ENCODE measurements around the gene CTSF. TPM values are rescaled to one million over a fixed set of nuclear protein-coding genes. Genes with fewer than 3 reads are reported as not detected.

CTSF gene
- total and polyA plus RNA-seq, 2 of the 8 experiments (the other 6 are each of a cell fraction or from before 2014, with no cell fraction given), result 0.58 to 2.3 TPM

- TF ChIP-seq TAF7 (optimal IDR thresholded peaks at IDR 0.05; ENCODE audit: borderline replicate concordance, low read depth, low read length) (peak; percentile 77), SAP30 (IDR thresholded peaks at IDR 0.05; ENCODE audit: insufficient read depth, insufficient replicate concordance, low read length) (no peak), HDAC2 (IDR thresholded peaks at IDR 0.05; ENCODE audit: borderline replicate concordance in 1 of 2, low read depth in 2 of 2, low read length in 2 of 2) (peak in 1 of 2 experiments; percentile 83; a peak in 2 of 4 replicates), YY1 (IDR thresholded peaks at IDR 0.05; ENCODE audit: low read depth, low read length) (peak; percentile 62; the same call in 1 of the 2 replicates), CBX5 (IDR thresholded peaks at IDR 0.05; ENCODE audit: low read depth, low read length) (no peak), NRF1 (IDR thresholded peaks at IDR 0.05; ENCODE audit: low read depth, low read length) (peak; percentile 84), GTF2F1 (IDR thresholded peaks at IDR 0.05; ENCODE audit: borderline replicate concordance, low read depth, low read length) (peak; percentile 18; the same call in 1 of the 2 replicates), SUZ12 (IDR thresholded peaks at IDR 0.05; ENCODE audit: low read length) (no peak), RFX5 (IDR thresholded peaks at IDR 0.05; ENCODE audit: borderline replicate concordance, low read depth, low read length) (no peak), JUND (IDR thresholded peaks at IDR 0.05; ENCODE audit: low read length) (0 out of 2 replicates have a peak, but pooled peaks have one; percentile 22), CTBP2 (IDR thresholded peaks at IDR 0.05; ENCODE audit: borderline replicate concordance, insufficient read depth, insufficient read length, low read length) (no peak), E2F6 (IDR thresholded peaks at IDR 0.05) (peak; percentile 89), RBBP5 (IDR thresholded peaks at IDR 0.05; ENCODE audit: borderline replicate concordance, low read depth, low read length) (peak; percentile 68; the same call in 1 of the 2 replicates), POU5F1 (IDR thresholded peaks at IDR 0.05; ENCODE audit: low read depth, low read length) (no peak), MAFK (IDR thresholded peaks at IDR 0.05; ENCODE audit: low read depth, low read length) (no peak), CEBPB (IDR thresholded peaks at IDR 0.05; ENCODE audit: low read depth, low read length) (0 out of 2 replicates have a peak, but pooled peaks have one; percentile 1), EP300 (IDR thresholded peaks at IDR 0.05; ENCODE audit: borderline replicate concordance in 1 of 2, low read depth in 2 of 2, low read length in 2 of 2) (0 out of 3 replicates have a peak, but pooled peaks of 1 of the 2 experiments have one; percentile 14), HDAC6 (IDR thresholded peaks at IDR 0.05; ENCODE audit: low read depth, low read length) (no peak), BCL11A (IDR thresholded peaks at IDR 0.05; ENCODE audit: low read depth in 2 of 2, low read length in 2 of 2) (no peak), CBX8 (IDR thresholded peaks at IDR 0.05; ENCODE audit: borderline replicate concordance, low read depth, low read length) (no peak), SP4 (IDR thresholded peaks at IDR 0.05; ENCODE audit: low read length) (no peak), EZH2 (IDR thresholded peaks at IDR 0.05; ENCODE audit: low read depth, low read length, severe bottlenecking) (no peak)
These were observed 24.3 kb upstream of the CTSF start, which contains the start of the genes CCDC87 and CCS (continued) for GRCh38 chr11:66592457-66593302.

Data from H1 (cell line).